Neural progenitor cell (in vitro differentiated cells): ENCODE data around the gene SHISAL1. TPM values are rescaled to one million over a fixed set of nuclear protein-coding genes. Genes with fewer than 3 reads are reported as not detected.

Experiments used
- DNase-seq: peaks from one replicate; pipeline ENCODE4 v3.0.0-alpha.2; 2016; ENCODE audit warnings: low spot score
- H2AFZ ChIP-seq: fragments of 200-600 bp; sonication (generic); replicated peaks from 2 replicates; pipeline ENCODE4 v1.6.1; 2016; ENCODE audit warnings: antibody characterized with exemption
- H3F3A ChIP-seq: fragments of 200-600 bp; sonication (generic); 2 replicates; pipeline ENCODE4 v1.6.1; 2016; ENCODE audit warnings: antibody characterized with exemption, low read depth
- H3K27ac ChIP-seq: fragments of 200-600 bp; sonication (generic); 2 replicates; pipeline ENCODE4 v1.5.1; 2016; ENCODE audit warnings: mild to moderate bottlenecking
- H3K27me3 ChIP-seq: fragments of 200-600 bp; sonication (generic); 2 replicates; pipeline ENCODE4 v1.6.1; 2016; ENCODE audit warnings: mild to moderate bottlenecking, moderate library complexity
- H3K36me3 ChIP-seq: fragments of 200-600 bp; sonication (generic); 2 replicates; pipeline ENCODE4 v1.5.1; 2016
- H3K4me1 ChIP-seq: fragments of 200-600 bp; sonication (generic); 2 replicates; pipeline ENCODE4 v1.6.1; 2016; ENCODE audit warnings: mixed run types
- H3K4me2 ChIP-seq: fragments of 200-600 bp; sonication (generic); 2 replicates; pipeline ENCODE4 v1.6.1; 2016
- H3K4me3 ChIP-seq: fragments of 200-600 bp; sonication (generic); 2 replicates; pipeline ENCODE4 v1.5.1; 2016
- H3K79me2 ChIP-seq: fragments of 200-600 bp; sonication (generic); 2 replicates; pipeline ENCODE4 v1.6.1; 2016; ENCODE audit warnings: low read depth
- H3K9ac ChIP-seq: fragments of 200-600 bp; sonication (generic); 2 replicates; pipeline ENCODE4 v1.6.1; 2016
- H3K9me3 ChIP-seq: fragments of 200-600 bp; sonication (generic); 2 replicates; pipeline ENCODE4 v1.5.1; 2016; ENCODE audit warnings: low read depth
- H4K20me1 ChIP-seq: fragments of 200-600 bp; sonication (generic); 2 replicates; pipeline ENCODE4 v1.6.1; 2016; ENCODE audit warnings: low read depth
- H3K27ac Mint-ChIP-seq: 3 replicates; pipeline ENCODE4 v1.8.0; 2021; ENCODE audit warnings: mixed read lengths
- H3K27me3 Mint-ChIP-seq: 2 replicates; pipeline ENCODE4 v1.8.0; 2022; ENCODE audit warnings: low read depth, mild to moderate bottlenecking, inconsistent platforms, moderate library complexity, mixed read lengths; ENCODE audit not compliant: insufficient read depth
- H3K36me3 Mint-ChIP-seq: 3 replicates; pipeline ENCODE4 v1.8.0; 2021; ENCODE audit warnings: mixed read lengths
- H3K4me1 Mint-ChIP-seq: 3 replicates; pipeline ENCODE4 v1.8.0; 2021; ENCODE audit warnings: mixed read lengths
- H3K4me3 Mint-ChIP-seq: 3 replicates; pipeline ENCODE4 v1.8.0; 2021; ENCODE audit warnings: mild to moderate bottlenecking, moderate library complexity, mixed read lengths
- H3K9me3 Mint-ChIP-seq: 3 replicates; pipeline ENCODE4 v1.8.0; 2020; ENCODE audit warnings: mixed read lengths
- EZH2 ChIP-seq: fragments of 200-600 bp; sonication (generic); IDR thresholded peaks from 2 replicates; pipeline ENCODE4 v1.6.1; 2017; ENCODE audit warnings: antibody characterized with exemption, mild to moderate bottlenecking, moderate library complexity
- EZH2phosphoT487 ChIP-seq: fragments of 200-600 bp; sonication (generic); IDR thresholded peaks from 2 replicates; pipeline ENCODE4 v1.6.1; 2017; ENCODE audit warnings: antibody characterized with exemption
- total RNA-seq: library from RNA; depleted of rRNA; stranded (reverse); fragments of >200 nt; gene quantifications from 2 replicates; pipeline ENCODE4 v1.2.3, GENCODE V29; 2015; ENCODE audit warnings: low replicate concordance
- TF ChIP-seq, protein P1 (sequence below): fragments of 200-600 bp; sonication (generic); IDR thresholded peaks from 2 replicates; pipeline ENCODE4 v1.5.1; 2017; ENCODE audit warnings: antibody characterized with exemption, mild to moderate bottlenecking

The SHISAL1 gene
- total RNA-seq, 1 donor from 2014 or later = 4.4 TPM

DNA sequence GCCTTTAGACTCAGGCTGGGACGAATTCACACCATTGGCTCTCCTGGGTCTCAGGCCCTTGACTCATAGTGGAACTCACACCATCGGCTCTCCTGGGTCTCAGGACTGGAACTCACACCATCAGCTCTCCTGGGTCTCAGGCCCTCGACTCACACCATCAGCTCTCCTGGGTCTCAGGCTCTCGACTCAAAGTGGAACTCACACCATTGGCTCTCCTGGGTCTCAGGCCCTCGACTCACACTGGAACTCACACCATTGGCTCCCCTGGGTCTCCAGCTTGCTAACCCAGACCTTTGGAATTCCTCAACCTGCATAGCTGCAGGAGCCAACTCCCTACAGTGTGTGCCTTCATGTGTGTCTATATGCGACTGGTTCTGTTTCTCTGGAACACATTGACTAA is 56.7 kb downstream of the SHISAL1 start:
- Mint-ChIP-seq H3K4me1 (peaks cover 12% of the 10 kb centered on the region), H3K36me3 (no peaks in the 10 kb centered on the region), H3K9me3 (peaks cover 5% of the 10 kb centered on the region), H3K27ac (no peak overlapping the region), H3K27me3 (peaks cover 3% of the 10 kb centered on the region), H3K4me3 (no peak overlapping the region)
- Histone ChIP-seq H3K9ac (no peak overlapping the region), H3K4me2 (no peak overlapping the region), H3K4me3 (no peak overlapping the region), H4K20me1 (no peaks in the 10 kb centered on the region), H3K27ac (no peak overlapping the region), H3K79me2 (no peaks in the 10 kb centered on the region), H3K9me3 (no peaks in the 10 kb centered on the region), H2AFZ (no peak overlapping the region), H3K27me3 (no peaks in the 10 kb centered on the region), H3K4me1 (peaks cover 14% of the 10 kb centered on the region), H3F3A (peaks cover 18% of the 10 kb centered on the region), H3K36me3 (no peaks in the 10 kb centered on the region)
- no peak for TF ChIP-seq EZH2
- TF ChIP-seq, protein P1, sequence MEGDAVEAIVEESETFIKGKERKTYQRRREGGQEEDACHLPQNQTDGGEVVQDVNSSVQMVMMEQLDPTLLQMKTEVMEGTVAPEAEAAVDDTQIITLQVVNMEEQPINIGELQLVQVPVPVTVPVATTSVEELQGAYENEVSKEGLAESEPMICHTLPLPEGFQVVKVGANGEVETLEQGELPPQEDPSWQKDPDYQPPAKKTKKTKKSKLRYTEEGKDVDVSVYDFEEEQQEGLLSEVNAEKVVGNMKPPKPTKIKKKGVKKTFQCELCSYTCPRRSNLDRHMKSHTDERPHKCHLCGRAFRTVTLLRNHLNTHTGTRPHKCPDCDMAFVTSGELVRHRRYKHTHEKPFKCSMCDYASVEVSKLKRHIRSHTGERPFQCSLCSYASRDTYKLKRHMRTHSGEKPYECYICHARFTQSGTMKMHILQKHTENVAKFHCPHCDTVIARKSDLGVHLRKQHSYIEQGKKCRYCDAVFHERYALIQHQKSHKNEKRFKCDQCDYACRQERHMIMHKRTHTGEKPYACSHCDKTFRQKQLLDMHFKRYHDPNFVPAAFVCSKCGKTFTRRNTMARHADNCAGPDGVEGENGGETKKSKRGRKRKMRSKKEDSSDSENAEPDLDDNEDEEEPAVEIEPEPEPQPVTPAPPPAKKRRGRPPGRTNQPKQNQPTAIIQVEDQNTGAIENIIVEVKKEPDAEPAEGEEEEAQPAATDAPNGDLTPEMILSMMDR = no peak
- no peak for TF ChIP-seq EZH2phosphoT487
- DNase-seq = no peak

- Mint-ChIP-seq H3K9me3 (peaks cover 17% of the 10 kb centered on the region), H3K36me3 (peaks cover under 1% of the 10 kb centered on the region), H3K27ac (no peak overlapping the region), H3K4me3 (no peak overlapping the region), H3K4me1 (peaks cover 12% of the 10 kb centered on the region), H3K27me3 (no peaks in the 10 kb centered on the region)
- no peak overlapping the region for H2AFZ ChIP-seq
- no peaks in the 10 kb centered on the region for H3K27me3 ChIP-seq
- no peak for DNase-seq
- no peaks in the 10 kb centered on the region for H3K36me3 ChIP-seq
- H3K9me3 ChIP-seq = no peaks in the 10 kb centered on the region
- no peaks in the 10 kb centered on the region for H3K79me2 ChIP-seq
- H3K4me2 ChIP-seq = no peak overlapping the region
- peaks cover 14% of the 10 kb centered on the region for H3K4me1 ChIP-seq
- no peak overlapping the region for H3K4me3 ChIP-seq
- no peak overlapping the region for H3K27ac ChIP-seq
- no peaks in the 10 kb centered on the region for H4K20me1 ChIP-seq
- peaks cover 18% of the 10 kb centered on the region for H3F3A ChIP-seq
- TF ChIP-seq, protein P1 = no peak
- TF ChIP-seq EZH2phosphoT487 = no peak
- TF ChIP-seq EZH2 = no peak
- no peak overlapping the region for H3K9ac ChIP-seq
Measured at GRCh38 chr22:44254811-44255210, 57.9 kb downstream of the SHISAL1 start.

GRCh38 chr22:44249376-44250147 is 63.2 kb downstream of the SHISAL1 start:
- H3K79me2 ChIP-seq = no peaks in the 10 kb centered on the region
- H2AFZ ChIP-seq = no peak overlapping the region
- H3K27ac Mint-ChIP-seq = no peak overlapping the region
- no peaks in the 10 kb centered on the region for H3K27me3 ChIP-seq
- no peaks in the 10 kb centered on the region for H3F3A ChIP-seq
- no peak overlapping the region for H3K4me3 Mint-ChIP-seq
- no peaks in the 10 kb centered on the region for H3K27me3 Mint-ChIP-seq
- no peak for DNase-seq
- H3K27ac ChIP-seq = no peak overlapping the region
- no peaks in the 10 kb centered on the region for H3K4me1 ChIP-seq
- no peak overlapping the region for H3K4me3 ChIP-seq
- H3K4me1 Mint-ChIP-seq = no peaks in the 10 kb centered on the region
- H3K36me3 ChIP-seq = no peaks in the 10 kb centered on the region
- no peaks in the 10 kb centered on the region for H3K9me3 ChIP-seq
- TF ChIP-seq EZH2 = no peak
- no peak overlapping the region for H3K4me2 ChIP-seq
- H3K9ac ChIP-seq = no peak overlapping the region
- H4K20me1 ChIP-seq = no peaks in the 10 kb centered on the region
- peaks cover 22% of the 10 kb centered on the region for H3K9me3 Mint-ChIP-seq
- H3K36me3 Mint-ChIP-seq = peaks cover 5% of the 10 kb centered on the region

DNA sequence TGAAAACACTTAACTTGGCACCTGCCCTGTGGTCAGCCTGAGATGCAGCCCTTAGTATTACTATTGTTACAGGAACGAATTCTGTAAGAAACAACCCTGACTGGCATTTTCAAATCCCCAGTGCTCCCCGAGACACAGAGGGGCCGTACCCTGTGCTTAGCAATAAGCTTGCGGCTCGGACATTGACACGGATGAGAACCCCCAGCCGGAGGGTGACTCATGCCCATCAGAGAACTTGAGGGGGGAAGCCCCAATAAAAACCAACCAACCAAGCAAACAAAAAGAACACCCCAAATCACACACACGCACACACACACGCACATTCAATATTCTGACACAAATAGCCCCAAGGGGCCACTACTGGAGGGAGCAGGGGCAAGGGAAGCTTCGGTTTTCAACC is 63.8 kb downstream of the SHISAL1 start:
- Mint-ChIP-seq H3K4me1 (no peaks in the 10 kb centered on the region), H3K36me3 (peaks cover 5% of the 10 kb centered on the region), H3K27me3 (no peaks in the 10 kb centered on the region), H3K4me3 (no peak overlapping the region), H3K27ac (no peak overlapping the region), H3K9me3 (peaks cover 22% of the 10 kb centered on the region)
- Histone ChIP-seq H4K20me1 (no peaks in the 10 kb centered on the region), H3K4me1 (no peaks in the 10 kb centered on the region), H3K4me2 (no peak overlapping the region), H3K27ac (no peak overlapping the region), H3K79me2 (no peaks in the 10 kb centered on the region), H3F3A (no peaks in the 10 kb centered on the region), H3K36me3 (no peaks in the 10 kb centered on the region), H3K27me3 (no peaks in the 10 kb centered on the region), H3K9me3 (no peaks in the 10 kb centered on the region), H3K4me3 (no peak overlapping the region), H2AFZ (no peak overlapping the region), H3K9ac (no peak overlapping the region)
- DNase-seq = no peak
- TF ChIP-seq, protein P1 = no peak
- TF ChIP-seq EZH2 (no peak), EZH2phosphoT487 (no peak)
